GM21737 (cell line): Measurements from ENCODE around the gene CDC45.

Experiments
- ATAC-seq: cut with Tn5 transposase; IDR thresholded peaks from one replicate; pipeline ENCODE4 v1.9.1; 2021; ENCODE audit warnings: mild to moderate bottlenecking, moderate library complexity; ENCODE audit not compliant: unreplicated experiment

CDC45 gene

DNA sequence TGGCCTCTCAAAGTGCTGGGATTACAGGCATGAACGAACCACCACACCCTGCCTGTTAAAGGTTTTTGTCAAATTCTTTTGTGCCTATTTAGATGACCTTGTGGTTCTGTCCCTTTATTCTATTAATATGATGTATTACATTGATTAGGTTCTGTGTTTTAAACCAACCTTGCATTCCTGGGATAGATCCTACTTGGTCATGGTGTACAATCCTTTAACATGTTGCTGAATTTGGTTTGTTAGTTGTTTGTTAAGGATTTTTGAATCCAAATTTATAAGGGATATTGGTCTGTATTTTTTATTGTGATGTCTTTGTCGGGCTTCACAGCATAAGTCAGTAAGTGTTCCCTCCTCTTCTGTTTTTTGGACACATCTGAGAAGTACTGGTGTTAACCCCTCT lies 73.5 kb downstream of the CDC45 start:
- no peak for ATAC-seq

DNA sequence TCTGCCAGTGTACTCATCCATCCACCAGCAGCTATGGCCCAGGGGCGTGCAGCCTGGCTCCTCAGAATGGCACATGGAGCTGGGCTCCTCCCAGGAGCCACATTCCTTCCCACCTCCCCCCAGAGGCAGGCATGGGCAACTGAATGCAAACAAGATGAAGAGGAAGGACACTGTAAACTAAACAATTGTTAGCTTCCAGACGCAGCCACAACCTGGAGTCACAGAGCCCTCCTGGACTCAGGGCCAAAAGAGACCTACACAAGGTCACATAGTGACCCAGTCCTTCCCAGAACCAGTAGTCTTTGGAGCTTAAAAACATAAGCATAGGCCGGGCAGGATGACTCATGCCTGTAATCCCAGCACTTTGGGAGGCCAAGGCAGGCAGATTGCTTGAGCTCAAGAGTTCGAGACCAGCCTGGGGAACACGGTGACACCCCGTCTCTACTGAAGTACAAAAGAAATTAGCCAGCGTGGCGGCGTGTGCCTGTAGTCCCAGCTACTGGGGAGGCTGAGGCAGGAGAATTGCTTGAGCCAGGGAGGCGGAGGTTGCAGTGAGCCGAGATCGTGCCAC lies 75.2 kb downstream of the CDC45 start:
- ATAC-seq: no peak

- ATAC-seq: no peak
Measured at GRCh38 chr22:19555651-19556050, 75.9 kb downstream of the CDC45 start.

DNA sequence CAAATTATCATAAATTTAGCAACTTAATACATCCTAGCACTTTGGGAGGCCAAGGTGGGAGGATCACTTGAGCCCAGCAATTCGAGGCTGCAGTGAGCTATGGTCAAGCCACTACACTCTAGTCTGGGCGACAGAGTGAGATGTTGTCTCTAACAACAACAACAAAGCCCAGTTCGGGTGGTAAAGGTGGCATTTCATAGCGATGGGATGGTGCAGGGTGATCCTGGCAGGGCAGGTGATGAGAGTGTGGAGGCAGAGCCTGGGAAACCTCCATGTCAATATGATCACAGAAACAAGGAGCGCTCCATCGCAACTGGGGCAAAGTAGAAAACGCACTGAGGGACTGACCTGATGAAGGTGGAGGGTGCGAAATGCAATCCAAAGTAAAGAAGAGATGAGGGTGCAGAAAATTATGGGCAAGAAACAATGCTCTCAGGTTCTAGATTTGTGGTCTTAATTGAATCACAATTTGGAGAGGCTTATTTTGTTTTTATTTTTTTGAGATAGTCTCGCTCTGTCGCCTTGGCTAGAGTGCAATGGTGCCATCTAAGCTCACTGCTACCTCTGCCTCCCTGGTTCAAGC lies 77.3 kb downstream of the CDC45 start:
- no peak for ATAC-seq

GRCh38 chr22:19559324-19559811 lies 79.6 kb downstream of the CDC45 start:
- ATAC-seq: no peak

- no peak for ATAC-seq
Measured at GRCh38 chr22:19559956-19560355, 80.2 kb downstream of the CDC45 start.

DNA sequence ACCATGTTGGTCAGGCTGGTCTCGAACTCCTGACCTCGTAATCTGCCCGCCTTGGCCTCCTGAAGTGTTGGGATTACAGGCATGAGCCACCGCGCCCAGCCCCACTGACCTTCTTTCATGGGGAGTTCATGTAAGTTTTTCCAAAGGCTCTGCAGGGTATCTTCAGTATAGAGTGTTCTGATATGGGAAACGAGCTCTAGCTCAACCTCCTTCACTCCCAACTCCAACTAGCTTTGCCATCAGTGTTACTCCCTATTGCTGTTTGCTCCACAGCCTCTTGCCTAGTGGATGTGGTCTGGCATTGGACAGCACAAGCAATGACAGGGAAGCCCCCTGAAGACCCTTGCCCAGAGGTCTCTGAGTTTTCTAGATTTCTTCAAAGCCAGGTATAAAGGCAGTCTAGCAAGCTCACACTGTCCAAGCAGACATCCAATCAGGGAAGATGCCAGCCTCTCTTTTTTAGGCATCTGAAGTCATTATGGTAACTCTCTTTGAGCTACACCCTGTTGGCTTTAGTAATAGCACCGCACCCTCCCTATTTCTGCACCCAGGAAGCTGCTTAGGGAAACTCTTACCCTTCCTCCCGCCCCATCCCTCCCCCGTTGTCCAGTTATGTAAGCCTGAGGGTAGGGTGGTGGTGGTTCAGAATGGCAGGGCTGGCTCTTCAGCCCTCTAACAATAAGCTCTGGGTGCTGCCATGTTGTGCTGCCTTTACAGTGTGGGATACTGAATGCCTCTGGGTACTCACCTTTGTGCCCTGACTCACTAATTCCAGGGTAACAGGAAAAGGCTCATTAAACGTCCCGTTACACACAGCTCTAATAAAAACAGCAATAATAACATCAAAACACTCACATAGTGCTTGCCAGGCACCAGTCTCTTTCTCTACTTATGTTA lies 85.9 kb downstream of the CDC45 start:
- no peak for ATAC-seq

GRCh38 chr22:19566279-19567156 lies 86.8 kb downstream of the CDC45 start:
- no peak for ATAC-seq

DNA sequence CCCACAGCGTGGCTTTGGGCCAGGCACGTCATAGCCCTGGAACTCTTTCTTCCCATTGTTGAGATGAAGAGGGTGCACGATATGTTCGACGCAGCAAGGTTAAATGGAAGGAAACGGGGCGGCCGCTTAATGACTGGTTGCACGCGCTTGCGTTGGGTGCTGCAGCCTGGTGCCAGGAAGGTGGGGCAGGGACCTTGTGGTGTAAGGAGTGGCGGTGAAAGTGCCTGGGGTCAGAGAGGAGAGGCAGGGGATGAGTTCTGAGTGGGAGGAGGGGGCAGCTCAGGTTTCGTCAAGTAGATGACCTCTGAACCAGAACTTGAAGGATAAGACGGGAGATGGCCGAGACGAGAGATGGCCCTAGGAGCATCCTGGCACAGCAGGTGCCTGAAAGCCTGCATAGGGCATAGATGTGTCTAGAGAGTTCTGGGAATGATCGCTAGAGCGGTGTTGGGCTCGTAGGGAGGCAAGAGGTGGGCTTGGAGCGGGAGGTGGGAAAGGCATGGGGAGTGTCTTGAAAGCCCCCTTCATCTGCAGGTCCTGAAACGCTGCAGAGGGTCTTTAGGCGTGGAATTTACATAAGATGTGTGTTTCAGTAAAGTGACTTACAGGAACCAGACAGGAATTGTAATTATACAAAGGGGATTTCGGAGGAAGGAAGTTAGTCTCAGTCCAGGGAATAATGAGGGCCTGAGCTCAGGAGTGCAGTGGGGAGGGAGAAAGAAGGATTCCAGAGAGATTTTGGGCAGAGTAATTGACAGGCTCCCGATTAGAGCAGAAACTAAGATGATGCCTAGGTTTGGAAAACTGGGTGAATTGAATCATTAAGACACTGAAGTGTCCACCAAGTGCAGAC lies 87.7 kb downstream of the CDC45 start:
- no peak for ATAC-seq

DNA sequence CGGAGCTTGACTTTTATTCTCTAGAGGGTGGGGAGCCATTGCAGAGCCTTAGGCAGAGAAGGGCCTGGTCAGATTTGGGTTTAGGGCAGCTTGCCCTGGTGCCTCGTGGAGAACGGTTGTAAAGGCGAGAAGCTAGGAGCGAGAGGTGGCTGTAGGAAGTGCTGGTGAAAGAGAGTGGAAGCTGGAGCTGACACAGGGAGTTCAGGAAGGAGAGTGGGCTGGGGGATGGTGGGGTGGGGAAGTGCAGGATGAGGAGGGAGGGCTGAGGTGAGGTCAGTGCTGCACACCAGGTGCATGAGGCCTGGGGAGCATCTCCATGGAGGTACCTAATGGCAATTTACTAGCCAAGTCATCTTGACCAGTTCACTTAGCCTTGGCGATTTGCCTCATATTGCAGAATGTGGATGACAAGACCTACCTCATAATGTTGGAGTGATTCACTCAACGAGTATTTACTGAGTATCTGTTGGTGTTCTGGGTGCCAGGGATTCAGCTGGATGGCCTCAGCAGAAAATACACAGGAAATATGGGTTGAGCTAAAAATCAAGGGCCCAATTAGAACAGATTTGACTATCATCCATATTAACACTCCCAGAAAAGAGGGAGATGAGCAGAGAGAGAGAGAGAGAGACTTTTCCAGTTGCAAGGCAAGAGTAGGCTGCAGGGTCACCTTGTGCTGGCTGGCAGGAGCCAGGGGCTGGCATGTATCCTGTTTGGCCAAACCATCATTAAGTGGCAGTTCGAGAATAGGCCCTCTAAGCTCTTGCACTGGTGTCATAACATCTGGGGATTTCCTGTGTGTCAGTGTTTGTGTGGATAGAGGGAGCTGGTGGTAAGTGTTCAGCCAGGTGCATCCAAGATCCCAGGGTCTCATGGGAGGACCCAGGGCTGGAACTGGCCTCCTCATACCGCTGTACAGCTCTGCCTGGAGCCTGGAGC lies 88.9 kb downstream of the CDC45 start:
- ATAC-seq: no peak

GRCh38 chr22:19569276-19569640 lies 89.5 kb downstream of the CDC45 start:
- no peak for ATAC-seq

- ATAC-seq: no peak
Measured at GRCh38 chr22:19569976-19570375, 90.3 kb downstream of the CDC45 start.
